ENCODE results near the gene BRD3OS. TPM values are rescaled to one million over a fixed set of nuclear protein-coding genes. Genes with fewer than 3 reads are reported as not detected.

BRD3OS gene
- total and polyA plus RNA-seq, 2 of the 13 experiments (the other 11 are each of a cell fraction or from before 2014, with no cell fraction given): 4.9 to 5.7 TPM

DNA sequence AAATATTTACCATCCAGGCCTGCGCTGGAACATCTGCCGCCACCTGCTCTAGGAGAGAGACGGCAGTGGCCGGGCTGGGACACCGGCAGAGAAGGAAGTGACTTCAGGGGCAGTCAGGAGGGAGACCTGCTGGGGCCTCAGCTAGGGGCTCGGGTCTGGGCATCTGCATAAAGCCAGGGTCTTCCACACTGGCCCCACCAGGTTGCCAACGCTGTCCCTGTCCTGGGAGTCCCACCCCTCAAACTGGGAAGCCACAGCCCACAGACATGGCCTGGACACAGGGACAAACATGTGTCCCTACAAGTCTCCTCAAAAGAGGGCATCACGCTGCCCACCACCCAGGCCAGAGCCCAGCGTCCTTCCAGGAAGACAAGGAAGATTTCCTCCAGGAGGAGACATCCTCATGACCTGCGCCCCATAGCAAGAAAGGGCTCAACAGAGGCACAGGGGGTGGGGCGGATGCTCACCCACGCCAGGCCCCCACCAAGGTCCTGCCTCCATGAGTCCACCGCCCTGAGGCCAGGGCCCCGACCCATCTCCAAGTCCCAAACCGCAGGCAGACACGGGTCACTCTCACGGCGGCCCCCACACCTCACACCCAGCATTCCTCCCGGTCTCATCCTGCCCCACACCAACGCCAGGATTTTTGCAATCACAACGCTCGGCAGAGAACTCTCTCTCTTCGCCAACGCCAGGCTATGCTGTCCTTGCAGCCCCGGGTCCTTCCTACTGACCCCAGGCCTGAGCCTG, 42.1 kb upstream of the BRD3OS start (continued):
- TF ChIP-seq USF2 (IDR thresholded peaks at IDR 0.05; ENCODE audit: low read depth, low read length) (no peak), USF2 (CRISPR knock-in tag; IDR thresholded peaks at IDR 0.05; ENCODE audit: borderline replicate concordance) (no peak), JDP2 (CRISPR knock-in tag; IDR thresholded peaks at IDR 0.05; ENCODE audit: borderline replicate concordance) (no peak)

DNA sequence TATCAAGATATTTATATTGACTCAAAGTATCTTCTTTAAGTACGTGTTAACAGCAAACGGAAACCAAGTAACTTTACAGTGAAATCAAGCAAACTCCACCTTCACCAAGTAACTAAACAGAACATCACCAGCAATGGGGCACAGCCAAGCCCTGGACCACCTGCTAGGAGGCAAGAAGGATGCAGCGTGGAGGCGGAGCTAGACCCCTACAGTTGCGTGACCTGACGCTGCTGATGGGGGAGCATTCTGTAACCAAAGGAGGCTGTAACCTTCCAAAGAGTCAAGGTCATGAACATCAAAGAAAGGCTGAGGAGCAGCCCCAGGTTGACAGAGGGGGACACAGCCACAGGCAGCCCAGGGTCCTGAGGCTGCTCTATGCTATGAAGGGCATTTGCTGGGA, 39.2 kb upstream of the BRD3OS start:
- peaks cover 4 to 16% of the 10 kb centered on the region in 2 experiments; a peak in 4 of 5 replicates for H3K36me3 ChIP-seq (replicated peaks in 1 of 2; ENCODE audit: control insufficient read depth in 1 of 2, insufficient read depth in 2 of 2, low read length in 2 of 2)
- ATAC-seq (no peak), FAIRE-seq (no peak), DNase-seq (ENCODE audit: low spot score) (no peak)
- no peak overlapping the region for H3K9ac ChIP-seq (ENCODE audit: insufficient read depth, low read depth, low read length)
- 98% methylated on average over 6 of the region's 6 CpGs for WGBS (ENCODE audit: low lambda C conversion rate)
- no peak overlapping the region for H3K4me2 ChIP-seq (ENCODE audit: low read depth, low read length)
- CTCF ChIA-PET (ENCODE audit: low intra/inter-chr PET ratio, low total read pairs): no interaction called here
- BruUV-seq (replicated peaks): no TSS peak
- H3K27me3 ChIP-seq (ENCODE audit: control insufficient read depth in 1 of 2, insufficient read depth in 2 of 2, low read length in 2 of 2): no peaks in the 10 kb centered on the region
- no peaks in the 10 kb centered on the region for H3K9me3 ChIP-seq (ENCODE audit: low read length)
- H2AFZ ChIP-seq (ENCODE audit: low read length): no peak overlapping the region
- H4K20me1 ChIP-seq (ENCODE audit: insufficient read depth, low read length): peaks cover 47% of the 10 kb centered on the region
- intact Hi-C loops (cut with micrococcal nuclease; ENCODE audit: unreplicated experiment): no loop called here
- peaks cover 94% of the 10 kb centered on the region for H3K79me2 ChIP-seq (ENCODE audit: insufficient read depth, low read length)
- H3K4me1 ChIP-seq (ENCODE audit: insufficient read depth, low read length): peaks cover 61% of the 10 kb centered on the region
- no peak overlapping the region for H3K4me3 ChIP-seq (replicated peaks in 1 of 3; ENCODE audit: insufficient read depth in 1 of 3, low read depth in 2 of 3, low read length in 3 of 3)
- no peak overlapping the region for H3K27ac ChIP-seq (ENCODE audit: extremely low read length, insufficient read depth, low read length)
- POLR2A ChIA-PET: no interaction called here
- in situ Hi-C loops (cut with HindIII; ENCODE audit: extremely low pct_ligation_motif_present, low pct_unique_long_range_greater_than_20kb): no loop called here
- TF ChIP-seq PLSCR1 (CRISPR knock-in tag; IDR thresholded peaks at IDR 0.05; ENCODE audit: borderline replicate concordance): no peak
- no peak for TF ChIP-seq ZNF337 (CRISPR knock-in tag; IDR thresholded peaks at IDR 0.05; ENCODE audit: borderline replicate concordance, low read depth)
- TF ChIP-seq FUBP1 (CRISPR knock-in tag; IDR thresholded peaks at IDR 0.05; ENCODE audit: borderline replicate concordance): no peak
- TF ChIP-seq MBD4 (IDR thresholded peaks at IDR 0.05; ENCODE audit: borderline replicate concordance, low read length): no peak
- TF ChIP-seq PHB2 (IDR thresholded peaks at IDR 0.05; ENCODE audit: partially characterized antibody): no peak
- TF ChIP-seq KDM2A (CRISPR knock-in tag; IDR thresholded peaks at IDR 0.05; ENCODE audit: borderline replicate concordance, low read depth): no peak
- TF ChIP-seq, protein P1, sequence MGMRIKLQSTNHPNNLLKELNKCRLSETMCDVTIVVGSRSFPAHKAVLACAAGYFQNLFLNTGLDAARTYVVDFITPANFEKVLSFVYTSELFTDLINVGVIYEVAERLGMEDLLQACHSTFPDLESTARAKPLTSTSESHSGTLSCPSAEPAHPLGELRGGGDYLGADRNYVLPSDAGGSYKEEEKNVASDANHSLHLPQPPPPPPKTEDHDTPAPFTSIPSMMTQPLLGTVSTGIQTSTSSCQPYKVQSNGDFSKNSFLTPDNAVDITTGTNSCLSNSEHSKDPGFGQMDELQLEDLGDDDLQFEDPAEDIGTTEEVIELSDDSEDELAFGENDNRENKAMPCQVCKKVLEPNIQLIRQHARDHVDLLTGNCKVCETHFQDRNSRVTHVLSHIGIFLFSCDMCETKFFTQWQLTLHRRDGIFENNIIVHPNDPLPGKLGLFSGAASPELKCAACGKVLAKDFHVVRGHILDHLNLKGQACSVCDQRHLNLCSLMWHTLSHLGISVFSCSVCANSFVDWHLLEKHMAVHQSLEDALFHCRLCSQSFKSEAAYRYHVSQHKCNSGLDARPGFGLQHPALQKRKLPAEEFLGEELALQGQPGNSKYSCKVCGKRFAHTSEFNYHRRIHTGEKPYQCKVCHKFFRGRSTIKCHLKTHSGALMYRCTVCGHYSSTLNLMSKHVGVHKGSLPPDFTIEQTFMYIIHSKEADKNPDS (CRISPR knock-in tag; IDR thresholded peaks at IDR 0.05): no peak
- no peak for TF ChIP-seq CREM (IDR thresholded peaks at IDR 0.05)
- TF ChIP-seq CREM (CRISPR knock-in tag; IDR thresholded peaks at IDR 0.05): no peak
- no peak for TF ChIP-seq ETV5 (CRISPR knock-in tag; IDR thresholded peaks at IDR 0.05; ENCODE audit: borderline replicate concordance)
- TF ChIP-seq CHD2 (IDR thresholded peaks at IDR 0.05; ENCODE audit: low read depth, low read length): no peak
